Psoas muscle (tissue), 8 donors: ENCODE results near the gene BAD. TPM values are rescaled to one million over a fixed set of nuclear protein-coding genes. Genes with fewer than 3 reads are reported as not detected.

Source experiments
- ATAC-seq, 4 donors: fragments of 200-7000 bp; cut with Tn5 transposase; one replicate each; pipeline ENCODE4 v1.9.1; 2020; ENCODE audit warnings: moderate library complexity in 3 of 4, mild to moderate bottlenecking in 2 of 4
- DNase-seq, 2 donors: peaks; one replicate each; pipeline ENCODE4 v3.0.0-alpha.2; 2020
- H3K27ac ChIP-seq: fragments of 200-600 bp; one replicate; pipeline ENCODE4 v1.8.0; 2022
- H3K27me3 ChIP-seq, 3 donors: fragments of 200-600 bp in 1 of 3; one replicate each; pipeline versions ENCODE4 v1.6.1 to v1.8.0; 2013 to 2022; ENCODE audit warnings: low read length in 2 of 3, mild to moderate bottlenecking in 2 of 3, moderate library complexity in 1 of 3; ENCODE audit not compliant: insufficient read depth in 3 of 3
- H3K36me3 ChIP-seq, 2 donors: fragments of 200-600 bp in 1 of 2; one replicate each; pipeline versions ENCODE4 v1.6.1 to v1.8.0; 2013 to 2022; ENCODE audit warnings: low read depth in 1 of 2, mild to moderate bottlenecking in 1 of 2, moderate library complexity in 1 of 2; ENCODE audit not compliant: insufficient read depth in 1 of 2
- H3K4me1 ChIP-seq: fragments of 200-600 bp; one replicate; pipeline ENCODE4 v1.8.0; 2022
- H3K4me3 ChIP-seq: fragments of 200-600 bp; one replicate; pipeline ENCODE4 v1.8.0; 2022; ENCODE audit warnings: mild to moderate bottlenecking
- H3K9me3 ChIP-seq: fragments of 200-600 bp; one replicate; pipeline ENCODE4 v1.8.0; 2022
- WGBS, 3 donors: extraction: QIAGEN DNeasy Blood & Tissue Kit; methylation state at CpG; one replicate each; pipeline versions ENCODE4 v1.1.6 to v1.1.7; 2013; 5-methylcytosine and 5-hydroxymethylcytosine counted together
- intact Hi-C, 2 donors: fragments of 100-400 bp; cut with DNase I; formaldehyde crosslinking; loops; one replicate each; pipeline versions ENCODE4 v1.11.0 to v1.14.2; 2022
- polyA plus RNA-seq, 3 donors: library from polyadenylated mRNA; stranded (reverse); fragments of 200-250 nt; gene quantifications; one replicate each; pipeline ENCODE4 v1.2.3, GENCODE V29; 2013
- total RNA-seq, 4 donors: library from RNA; stranded (reverse); fragmentation: NEBNext Ultra II Directional in 2 of 4; extraction: Animal tissue kit (Norgen Biotek cat#: 25700) in 2 of 4; gene quantifications; one replicate each; pipeline versions ENCODE4 v1.2.1 to v1.2.4, GENCODE V29; 2021 to 2023
- TF ChIP-seq, protein P1 (sequence below): fragments of 200-600 bp; IDR thresholded peaks from one replicate; pipeline ENCODE4 v1.8.0; 2022; ENCODE audit warnings: antibody characterized with exemption
- donor health status: healthy with polysubstance abuse.
- donor health status: DM: no; HTN: no; CAD: no; lungs with moderate emphysema.
- donor health status: Bipolar disorder and iron deficiency.
- donor health status: healthy.
- donor health status: DM: yes; HTN: yes; CAD: no.
- donor health status: DM: no; HTN: no; CAD: no.
- donor health status: DM: no; HTN: no; CAD: no.
- donor health status: DM: yes; HTN: yes; CAD: no.

The BAD gene
- total and polyA plus RNA-seq, 7 donors = 27.7 to 135 (median 30.5) TPM

DNA sequence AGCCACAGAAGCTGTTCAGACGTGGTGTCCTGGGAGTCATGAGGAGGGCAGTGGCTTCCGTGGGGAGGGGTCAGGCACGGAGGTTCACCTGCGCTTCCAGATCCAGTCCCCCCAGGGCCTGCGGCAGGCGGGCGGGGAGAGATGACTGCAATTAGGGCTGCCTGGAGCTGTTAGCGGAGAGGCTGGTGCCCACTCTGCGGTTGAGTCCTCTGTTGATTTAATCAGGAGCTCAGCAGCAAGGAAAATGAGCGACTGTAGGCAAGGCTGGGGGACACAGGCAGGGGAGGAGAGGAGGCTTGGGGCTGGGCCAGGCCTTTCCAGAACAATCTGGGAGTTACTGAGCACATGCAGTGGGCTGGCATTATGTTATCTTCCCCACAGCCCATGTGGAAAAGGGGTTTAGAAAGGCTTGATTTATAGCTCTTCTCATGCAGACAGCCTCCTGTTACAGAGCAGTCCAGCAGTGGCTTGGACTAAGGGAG is 20.1 kb downstream of the BAD start:
- Histone ChIP-seq H3K4me3 (no peak overlapping the region), H3K27ac (no peak overlapping the region), H3K9me3 (no peaks in the 10 kb centered on the region), H3K27me3 (no peaks in the 10 kb centered on the region), H3K4me1 (peaks cover 14% of the 10 kb centered on the region), H3K36me3 (peaks cover 3 to 58% of the 10 kb centered on the region in 2 donors)
- DNase-seq (peak in 1 of 2 donors; percentile 51), ATAC-seq (no peak)
- WGBS, 3 donors = 88 to 91% (median 89%) methylated on average over 10 of the region's 10 CpGs
- TF ChIP-seq, protein P1, sequence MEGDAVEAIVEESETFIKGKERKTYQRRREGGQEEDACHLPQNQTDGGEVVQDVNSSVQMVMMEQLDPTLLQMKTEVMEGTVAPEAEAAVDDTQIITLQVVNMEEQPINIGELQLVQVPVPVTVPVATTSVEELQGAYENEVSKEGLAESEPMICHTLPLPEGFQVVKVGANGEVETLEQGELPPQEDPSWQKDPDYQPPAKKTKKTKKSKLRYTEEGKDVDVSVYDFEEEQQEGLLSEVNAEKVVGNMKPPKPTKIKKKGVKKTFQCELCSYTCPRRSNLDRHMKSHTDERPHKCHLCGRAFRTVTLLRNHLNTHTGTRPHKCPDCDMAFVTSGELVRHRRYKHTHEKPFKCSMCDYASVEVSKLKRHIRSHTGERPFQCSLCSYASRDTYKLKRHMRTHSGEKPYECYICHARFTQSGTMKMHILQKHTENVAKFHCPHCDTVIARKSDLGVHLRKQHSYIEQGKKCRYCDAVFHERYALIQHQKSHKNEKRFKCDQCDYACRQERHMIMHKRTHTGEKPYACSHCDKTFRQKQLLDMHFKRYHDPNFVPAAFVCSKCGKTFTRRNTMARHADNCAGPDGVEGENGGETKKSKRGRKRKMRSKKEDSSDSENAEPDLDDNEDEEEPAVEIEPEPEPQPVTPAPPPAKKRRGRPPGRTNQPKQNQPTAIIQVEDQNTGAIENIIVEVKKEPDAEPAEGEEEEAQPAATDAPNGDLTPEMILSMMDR = no peak
- intact Hi-C loops = no loop called here

DNA sequence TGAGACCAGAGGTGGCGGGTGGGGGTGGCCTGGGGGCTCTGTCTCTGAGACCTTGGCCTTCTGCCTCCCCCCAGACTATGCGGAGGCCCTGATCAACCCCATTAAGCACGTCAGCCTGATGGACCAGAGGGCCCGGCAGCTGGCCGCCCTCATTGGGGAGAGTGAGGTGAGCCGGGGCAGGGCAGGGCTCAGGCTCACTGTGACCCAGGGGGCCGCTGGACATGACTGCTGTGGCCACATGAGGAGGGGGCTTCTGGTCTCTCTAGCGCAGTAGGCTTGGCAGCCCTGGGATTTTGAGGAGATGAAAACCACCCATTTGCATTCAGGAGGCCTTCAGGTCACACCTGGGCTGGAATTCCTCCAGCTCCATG is 20.5 kb downstream of the BAD start:
- Histone ChIP-seq H3K36me3 (peaks cover 3 to 63% of the 10 kb centered on the region in 2 donors), H3K4me1 (peaks cover 12% of the 10 kb centered on the region), H3K27me3 (no peaks in the 10 kb centered on the region), H3K27ac (no peak overlapping the region), H3K9me3 (no peaks in the 10 kb centered on the region), H3K4me3 (no peak overlapping the region)
- TF ChIP-seq, protein P1 = no peak
- ATAC-seq = no peak
- intact Hi-C loops = no loop called here
- 86 to 97% (median 92%) methylated on average over 8 of the region's 8 CpGs for WGBS, 3 donors
- no peak for DNase-seq

DNA sequence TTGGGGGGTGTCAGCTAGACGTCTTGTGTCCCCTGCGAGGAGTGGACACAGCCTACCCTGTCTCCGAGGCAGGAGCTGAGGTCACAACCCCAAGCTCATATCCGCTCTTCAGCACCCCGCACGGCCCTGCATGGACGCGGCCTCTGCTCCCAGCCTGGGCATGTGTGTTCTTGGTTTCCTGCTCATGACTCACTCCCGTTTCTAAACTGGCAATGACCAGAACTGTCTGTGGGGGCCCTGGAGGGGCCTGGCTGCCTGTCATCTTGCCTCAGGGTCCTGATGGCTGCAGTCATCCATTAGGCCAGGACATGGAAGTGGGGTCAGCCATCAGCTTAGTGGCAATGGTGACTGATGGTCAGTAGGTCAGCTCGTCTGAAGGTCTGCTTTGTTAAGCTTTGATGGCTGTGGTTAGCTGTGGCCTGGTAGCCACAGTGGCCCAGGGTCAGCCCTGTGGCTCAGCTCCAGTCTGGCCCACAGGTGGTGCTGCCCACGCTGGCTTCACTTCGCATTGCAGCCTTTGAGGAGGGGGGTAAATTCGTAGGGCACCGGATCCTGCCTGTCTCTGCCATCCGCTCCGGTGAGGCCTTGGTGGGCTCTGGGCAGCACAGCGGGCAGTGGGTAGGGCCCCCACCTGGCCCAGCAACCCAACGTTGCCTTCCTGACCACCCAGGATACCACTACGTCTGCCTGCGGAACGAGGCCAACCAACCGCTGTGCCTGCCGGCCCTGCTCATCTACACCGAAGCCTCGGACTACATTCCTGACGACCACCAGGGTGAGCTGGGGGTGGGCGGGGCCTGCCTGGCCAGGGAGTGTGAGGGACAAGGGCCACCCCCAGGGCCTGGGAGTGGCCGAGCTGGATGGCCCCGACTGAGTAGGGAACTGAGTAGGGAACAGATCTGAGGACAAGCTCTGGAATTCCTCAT is 21.2 kb downstream of the BAD start:
- Histone ChIP-seq H3K4me3 (no peak overlapping the region), H3K4me1 (peaks cover 6% of the 10 kb centered on the region), H3K27ac (no peak overlapping the region), H3K27me3 (no peaks in the 10 kb centered on the region), H3K36me3 (peaks cover 3 to 70% of the 10 kb centered on the region in 2 donors), H3K9me3 (no peaks in the 10 kb centered on the region)
- 80 to 86% (median 82%) methylated on average over 27 to 29 of the region's 29 CpGs for WGBS, 3 donors
- DNase-seq (peak in 1 of 2 donors; percentile 46), ATAC-seq (no peak)
- intact Hi-C loops = no loop called here
- TF ChIP-seq, protein P1 = no peak

DNA sequence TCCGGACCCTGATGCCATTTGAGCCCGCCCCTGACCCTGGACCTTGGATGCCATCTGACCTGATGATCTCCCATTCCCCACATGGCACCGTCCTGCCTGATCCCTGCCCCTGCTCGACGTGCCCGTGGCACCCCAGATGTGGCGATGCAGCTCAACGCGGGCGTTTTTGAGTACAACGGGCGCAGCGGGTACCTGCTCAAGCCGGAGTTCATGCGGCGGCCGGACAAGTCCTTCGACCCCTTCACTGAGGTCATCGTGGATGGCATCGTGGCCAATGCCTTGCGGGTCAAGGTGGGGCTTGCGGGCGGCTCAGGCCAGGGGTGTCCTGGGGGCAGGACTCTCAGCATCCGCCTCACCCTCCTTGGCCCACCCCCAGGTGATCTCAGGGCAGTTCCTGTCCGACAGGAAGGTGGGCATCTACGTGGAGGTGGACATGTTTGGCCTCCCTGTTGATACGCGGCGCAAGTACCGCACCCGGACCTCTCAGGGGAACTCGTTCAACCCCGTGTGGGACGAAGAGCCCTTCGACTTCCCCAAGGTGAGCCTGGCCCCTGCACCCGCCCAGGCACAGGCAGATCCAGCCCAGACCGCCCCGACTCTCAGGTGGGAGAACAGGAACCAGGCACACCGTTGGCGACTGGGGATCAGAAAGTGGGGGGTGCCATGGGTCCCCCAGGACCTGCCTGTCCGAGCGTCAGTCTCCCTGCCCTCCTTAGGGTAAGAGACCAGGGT is 22.0 kb downstream of the BAD start:
- ATAC-seq (no peak), DNase-seq (peak in 1 of 2 donors; percentile 53)
- intact Hi-C loops = no loop called here
- H3K27ac ChIP-seq = no peak overlapping the region
- TF ChIP-seq, protein P1 = no peak
- H3K4me1 ChIP-seq = no peaks in the 10 kb centered on the region
- 92 to 93% (median 93%) methylated on average over 42 of the region's 42 CpGs for WGBS, 3 donors
- H3K9me3 ChIP-seq = no peaks in the 10 kb centered on the region
- H3K36me3 ChIP-seq = peaks cover 3 to 78% of the 10 kb centered on the region in 2 donors
- H3K4me3 ChIP-seq = no peak overlapping the region
- no peaks in the 10 kb centered on the region for H3K27me3 ChIP-seq
